HG03571 (cell line): Measurements from ENCODE around the gene EOLA1.
"Not testable (repeated sequence)": the region's sequence is repeated elsewhere in the genome, so short reads cannot be mapped to it uniquely, and the experiment has no call there.

Experiments
- ATAC-seq: cut with Tn5 transposase; IDR thresholded peaks from one replicate; pipeline ENCODE4 v1.9.1; 2021; ENCODE audit not compliant: unreplicated experiment

The EOLA1 gene

DNA sequence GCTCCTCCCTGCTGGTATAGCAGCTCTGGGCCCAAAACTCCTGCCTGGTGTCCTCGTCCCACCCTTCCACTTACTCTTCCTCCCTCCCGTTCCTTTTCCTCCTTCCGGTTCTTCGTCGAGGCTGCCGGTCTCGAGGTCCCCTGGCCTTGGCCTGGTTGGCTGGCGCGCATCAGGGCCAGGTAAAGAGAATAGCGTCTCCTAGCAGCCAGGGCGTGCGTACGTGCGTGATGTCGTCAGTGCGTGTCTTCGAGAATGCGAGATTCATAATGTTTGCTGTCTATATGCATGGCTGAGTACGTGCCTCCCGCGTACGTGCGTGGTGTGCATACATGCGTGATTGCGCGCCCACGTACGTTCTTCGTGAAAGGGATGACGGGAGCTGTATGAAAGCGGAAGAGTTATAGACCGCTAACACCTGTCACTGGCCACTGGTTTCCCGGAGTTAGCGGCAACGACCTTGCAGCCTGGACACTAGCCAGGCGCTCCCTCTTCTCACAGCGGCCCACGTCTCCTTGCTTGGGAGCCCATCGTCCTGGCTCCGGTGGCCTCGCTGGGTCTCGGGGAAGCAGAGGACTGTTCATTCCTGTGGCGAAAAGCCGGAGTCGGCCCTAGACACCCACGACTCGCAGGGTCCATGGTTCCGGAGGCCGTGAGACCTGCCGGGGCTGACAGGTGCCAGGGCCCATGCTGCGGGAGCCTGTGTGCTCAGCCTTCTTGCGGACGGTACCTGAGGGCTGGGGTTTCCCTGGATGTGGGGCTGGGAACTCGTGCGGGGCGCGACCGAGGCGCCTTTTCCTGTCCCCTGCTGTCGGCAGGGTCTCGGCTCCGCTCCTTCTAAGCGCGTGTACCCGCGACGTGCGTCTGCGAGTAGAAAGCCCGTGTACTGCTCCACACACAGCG, at the start of gene EOLA1:
Gene EOLA1, plus strand, starts transcription at position 392 of the 900 bp plus-strand sequence. CDS start 4,619 bp downstream, outside the sequence.
- ATAC-seq = peak; percentile 74

DNA sequence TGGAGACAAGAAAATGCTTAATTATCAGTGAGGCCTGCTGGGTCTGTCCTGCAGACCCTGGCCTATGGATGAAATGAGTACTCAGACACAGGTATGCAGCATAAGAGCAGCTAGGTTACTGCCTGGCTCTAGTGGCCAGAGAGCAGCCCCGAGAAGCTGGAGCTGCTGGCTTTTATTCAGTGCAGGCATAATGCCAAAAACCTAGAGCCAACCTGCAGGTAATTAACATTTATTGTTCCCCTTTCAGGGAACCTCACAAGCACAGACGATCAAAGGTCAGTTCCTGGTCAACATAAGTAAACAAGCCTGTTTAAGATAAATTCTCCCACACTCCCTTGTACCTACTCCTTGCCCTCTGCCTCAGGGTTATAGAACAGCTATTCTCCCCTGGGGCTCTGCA, 49.0 kb upstream of the EOLA1 start:
- ATAC-seq = no peak

DNA sequence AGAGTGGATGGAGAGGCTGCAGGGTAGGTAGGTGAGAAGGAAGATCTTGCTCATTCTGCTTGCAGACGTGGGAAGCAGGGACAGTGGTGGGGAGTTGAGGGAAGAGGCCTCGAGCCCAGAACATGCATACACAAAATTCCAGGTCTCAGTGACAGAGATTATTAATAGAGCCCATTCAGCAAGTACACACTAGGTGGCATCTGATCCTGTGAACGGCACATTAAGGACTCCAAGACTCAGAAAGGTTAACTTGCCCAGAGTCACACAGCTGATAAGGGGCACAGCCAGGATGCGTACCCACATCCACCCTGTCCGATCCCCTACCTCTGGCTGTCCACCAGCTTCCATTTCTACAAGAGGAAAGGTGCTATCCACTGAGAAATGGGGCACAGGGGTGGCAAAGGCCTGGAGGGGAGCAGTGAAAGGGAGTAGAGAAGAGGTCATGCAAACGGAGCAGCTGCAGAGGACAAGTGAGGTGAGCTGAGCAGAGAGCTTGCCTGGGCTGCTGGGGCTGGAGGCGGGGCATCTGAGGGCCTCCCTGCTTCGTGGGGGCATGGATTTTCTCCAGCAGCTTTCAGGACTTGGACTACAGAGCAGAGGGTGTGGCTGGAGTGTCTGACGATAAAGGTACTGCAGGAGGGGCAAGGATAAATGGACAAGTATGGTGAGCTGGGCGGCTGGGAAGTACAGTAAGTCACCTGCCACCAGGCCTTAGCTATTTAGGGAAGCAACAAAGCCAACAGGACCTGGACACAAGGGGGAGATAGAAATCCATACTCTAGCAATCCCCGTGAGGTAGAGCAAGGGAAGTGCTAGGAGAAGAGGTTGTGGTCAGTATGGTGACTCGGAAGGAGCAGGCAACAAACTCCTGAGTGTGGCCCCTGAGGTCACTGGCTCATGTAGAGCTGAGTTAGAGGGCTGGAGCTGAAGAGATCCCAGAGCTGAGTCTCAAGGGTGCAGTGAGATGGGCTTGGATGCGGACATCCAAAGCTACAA, 46.9 kb upstream of the EOLA1 start:
- no peak for ATAC-seq

- ATAC-seq = no peak
Observed at GRCh38 chrX:149494844-149495565, 45.8 kb upstream of the EOLA1 start.

DNA sequence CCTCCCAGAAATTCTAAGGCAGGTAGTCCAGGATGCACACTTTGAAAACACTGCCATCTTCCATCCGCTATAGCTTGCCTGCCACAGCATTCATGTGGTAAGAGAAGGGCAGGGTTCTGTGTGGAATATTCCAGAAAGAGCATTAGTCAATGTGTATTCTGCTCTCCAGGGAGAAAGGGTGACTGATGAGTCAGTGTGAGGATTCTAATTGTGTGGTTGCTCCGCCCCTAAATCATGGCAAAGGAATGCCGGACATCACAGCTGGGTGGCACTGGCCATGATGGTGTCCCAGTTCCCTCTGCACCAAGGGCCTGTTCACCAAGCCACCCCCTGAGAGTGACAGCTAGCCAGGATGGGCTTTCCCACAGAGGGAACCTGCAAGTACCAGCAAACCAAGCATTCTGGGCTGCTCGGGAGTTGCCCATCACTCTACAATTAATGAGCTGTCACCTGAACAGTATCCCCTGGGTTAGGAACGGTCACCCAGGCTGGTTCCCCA, 45.2 kb upstream of the EOLA1 start:
- ATAC-seq = no peak

DNA sequence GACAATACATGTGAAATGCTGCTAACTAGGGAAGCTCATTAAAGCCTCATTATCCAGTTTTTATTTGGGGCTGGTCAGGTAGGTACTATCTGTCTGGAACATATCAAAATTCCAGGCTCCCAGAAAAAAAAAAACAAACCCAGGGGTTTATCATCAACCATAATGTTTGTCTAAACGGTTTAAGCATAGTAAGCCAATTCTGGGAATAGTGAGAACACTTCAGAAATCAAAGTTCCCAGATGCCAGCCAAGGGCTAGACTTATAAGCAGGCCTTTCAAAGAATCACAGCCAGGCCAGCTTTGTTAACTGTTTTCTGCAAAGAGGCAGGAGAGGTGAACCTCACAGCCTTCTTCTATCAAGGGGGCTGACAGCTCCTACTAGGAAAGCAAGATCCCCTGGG, 43.8 kb upstream of the EOLA1 start:
- no peak for ATAC-seq

- no peak for ATAC-seq
Observed at GRCh38 chrX:149497626-149498025, 43.2 kb upstream of the EOLA1 start.

DNA sequence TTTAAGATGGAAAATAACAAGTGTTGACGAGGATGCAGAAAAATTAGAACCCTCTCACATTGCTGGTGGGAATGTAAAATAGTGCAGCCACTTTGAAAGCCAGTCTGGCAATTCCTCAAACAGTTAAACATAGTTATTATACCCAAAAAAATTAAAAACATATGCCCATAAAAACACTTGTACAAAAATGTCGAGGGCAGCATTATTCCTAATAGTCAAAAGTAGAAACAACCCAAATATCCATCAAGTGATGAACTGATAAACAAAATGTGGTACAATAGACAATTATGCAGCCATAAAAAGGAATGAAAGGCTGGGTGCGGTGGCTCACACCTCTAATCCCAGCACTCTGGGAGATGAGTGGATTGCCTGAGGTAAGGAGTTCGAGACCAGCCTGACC, 42.0 kb upstream of the EOLA1 start:
- ATAC-seq = no peak

- no peak for ATAC-seq
Observed at GRCh38 chrX:149499766-149500165, 41.0 kb upstream of the EOLA1 start.

DNA sequence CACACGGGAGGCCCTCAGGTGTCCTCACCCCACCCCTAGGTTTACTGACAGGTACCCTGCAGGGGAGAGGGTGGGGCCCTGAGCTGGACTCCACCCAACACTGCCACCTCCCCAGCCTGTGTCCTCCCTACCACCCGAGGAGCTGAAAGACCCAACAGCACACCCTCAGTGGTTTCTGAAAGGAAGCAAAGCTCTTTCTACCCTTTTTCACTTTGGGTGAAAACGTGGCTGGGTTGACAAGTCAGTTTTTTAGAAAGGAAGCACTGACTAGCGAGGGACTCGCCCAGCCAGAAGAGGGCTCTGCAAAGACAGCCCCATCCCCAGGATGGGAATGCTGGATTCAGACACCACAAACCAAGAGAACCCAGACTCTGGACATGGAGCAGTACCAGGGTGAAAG, 37.9 kb upstream of the EOLA1 start:
- not testable (repeated sequence) for ATAC-seq

- peak; percentile 65 for ATAC-seq
Observed at GRCh38 chrX:149503446-149503845, 37.4 kb upstream of the EOLA1 start.

GRCh38 chrX:149504226-149504914, 36.4 kb upstream of the EOLA1 start:
- peak; percentile 39 for ATAC-seq

DNA sequence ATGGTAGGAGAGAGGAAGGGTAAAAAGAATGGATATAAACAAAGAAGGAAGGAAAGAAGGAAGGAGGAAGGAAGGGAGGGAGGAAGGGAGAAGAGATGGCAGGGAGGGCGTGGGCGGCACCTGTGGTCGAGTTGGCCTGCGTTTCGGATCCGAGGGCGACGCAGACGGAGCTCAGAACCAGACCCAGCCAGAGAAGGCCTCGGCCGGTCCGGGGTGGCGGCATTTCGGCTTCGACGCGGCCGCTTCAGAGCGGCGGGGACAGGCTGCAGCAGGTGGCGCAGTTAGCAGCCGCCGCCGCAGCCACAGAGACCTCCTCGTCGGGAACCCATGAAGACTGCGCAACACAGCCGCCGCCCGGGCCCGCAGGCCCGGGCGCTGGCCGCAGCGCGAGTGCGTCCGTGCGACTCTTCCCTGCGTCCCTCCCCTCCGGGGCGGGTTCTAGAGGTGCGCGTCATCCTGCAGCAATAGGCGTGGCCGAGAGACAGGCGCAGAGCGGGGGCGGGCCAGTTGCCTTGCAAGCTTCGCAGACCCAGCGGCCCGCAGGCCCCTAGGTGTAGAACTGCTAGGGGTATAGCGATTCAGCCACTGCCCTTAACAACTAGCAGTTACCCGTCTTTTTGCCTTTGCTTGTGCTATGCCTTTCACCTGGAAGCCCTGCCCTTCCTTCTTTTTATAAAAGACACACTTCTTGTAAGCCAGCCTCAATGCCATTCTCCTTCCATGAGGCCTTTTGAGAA, 35.7 kb upstream of the EOLA1 start, which contains the start of gene IDS:
Gene IDS, minus strand, starts transcription at position 392 of the 737 bp plus-strand sequence. Its CDS starts 169 bp downstream, at position 223.
- ATAC-seq = peak; percentile 81

DNA sequence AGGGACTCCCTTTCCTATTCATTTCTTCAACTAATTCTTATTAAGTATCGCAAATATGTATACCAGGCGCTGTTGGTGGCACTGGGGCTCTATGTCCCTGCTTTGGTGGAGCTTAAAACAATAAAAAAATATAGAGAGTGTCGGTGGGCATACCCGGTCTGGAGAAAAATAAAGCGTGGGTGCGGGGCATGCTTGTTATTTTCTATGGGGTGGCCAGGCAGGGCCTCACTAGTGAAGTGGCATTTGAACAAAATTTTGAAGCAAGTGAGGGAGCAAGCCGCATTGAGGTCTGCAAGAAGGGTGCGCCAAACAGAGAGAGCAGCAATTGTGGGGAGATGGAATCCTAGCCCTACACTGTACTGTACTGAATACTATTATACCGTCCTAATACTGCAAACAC, 35.1 kb upstream of the EOLA1 start:
- ATAC-seq = no peak

DNA sequence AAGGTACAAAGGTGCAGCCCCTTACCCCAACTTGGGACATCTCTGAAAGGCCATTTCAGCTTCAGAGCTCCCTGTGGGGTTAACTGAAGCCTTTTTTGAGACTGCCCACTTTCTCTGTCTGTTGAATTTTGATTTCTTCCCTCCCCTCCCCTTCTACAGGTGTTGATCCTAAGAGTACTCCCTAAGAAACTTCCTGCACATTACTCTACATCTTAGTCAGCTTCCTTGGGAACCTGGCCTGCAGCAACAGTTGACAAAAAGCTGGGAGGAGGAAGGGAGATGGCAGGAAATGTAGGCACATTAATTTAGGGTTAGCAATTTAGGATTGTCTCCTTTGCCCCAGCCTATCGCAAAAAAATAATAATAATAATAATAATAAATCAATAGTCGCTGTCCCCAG, 34.5 kb upstream of the EOLA1 start:
- ATAC-seq = no peak

GRCh38 chrX:149508467-149508866, 32.3 kb upstream of the EOLA1 start:
- no peak for ATAC-seq

DNA sequence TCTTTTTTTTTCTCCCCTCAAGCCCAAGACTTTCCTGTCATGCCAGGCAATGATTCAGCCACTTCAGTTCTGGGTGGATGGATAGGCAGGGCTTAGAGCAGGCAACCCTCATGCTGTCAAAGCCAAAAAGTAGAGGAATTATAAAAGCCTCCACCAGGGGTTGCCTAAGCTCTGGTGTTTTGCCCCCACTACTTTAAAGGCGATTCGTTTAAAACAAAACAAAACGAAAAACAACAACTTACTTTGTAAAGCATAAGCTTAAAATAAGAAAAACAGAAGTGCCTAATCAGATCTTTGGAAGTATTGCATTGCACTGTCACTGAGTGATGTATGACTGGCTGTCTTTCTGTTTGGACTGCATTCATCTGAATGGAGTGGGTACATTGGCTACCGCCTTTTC, 30.4 kb upstream of the EOLA1 start:
- ATAC-seq = no peak

- no peak for ATAC-seq
Observed at GRCh38 chrX:149511081-149511480, 29.7 kb upstream of the EOLA1 start.

- ATAC-seq = peak; percentile 87
Observed at GRCh38 chrX:149512225-149512885, 28.5 kb upstream of the EOLA1 start.
